ENCODE data around the gene HID1. TPM values are rescaled to one million over a fixed set of nuclear protein-coding genes. Genes with fewer than 3 reads are reported as not detected.

The HID1 gene
- total and polyA plus RNA-seq, 9 of the 15 experiments (the other 6 are each of a cell fraction or from before 2014, with no cell fraction given), result 0.14 to 2.1 (median 0.54) TPM; not detected in 2

DNA sequence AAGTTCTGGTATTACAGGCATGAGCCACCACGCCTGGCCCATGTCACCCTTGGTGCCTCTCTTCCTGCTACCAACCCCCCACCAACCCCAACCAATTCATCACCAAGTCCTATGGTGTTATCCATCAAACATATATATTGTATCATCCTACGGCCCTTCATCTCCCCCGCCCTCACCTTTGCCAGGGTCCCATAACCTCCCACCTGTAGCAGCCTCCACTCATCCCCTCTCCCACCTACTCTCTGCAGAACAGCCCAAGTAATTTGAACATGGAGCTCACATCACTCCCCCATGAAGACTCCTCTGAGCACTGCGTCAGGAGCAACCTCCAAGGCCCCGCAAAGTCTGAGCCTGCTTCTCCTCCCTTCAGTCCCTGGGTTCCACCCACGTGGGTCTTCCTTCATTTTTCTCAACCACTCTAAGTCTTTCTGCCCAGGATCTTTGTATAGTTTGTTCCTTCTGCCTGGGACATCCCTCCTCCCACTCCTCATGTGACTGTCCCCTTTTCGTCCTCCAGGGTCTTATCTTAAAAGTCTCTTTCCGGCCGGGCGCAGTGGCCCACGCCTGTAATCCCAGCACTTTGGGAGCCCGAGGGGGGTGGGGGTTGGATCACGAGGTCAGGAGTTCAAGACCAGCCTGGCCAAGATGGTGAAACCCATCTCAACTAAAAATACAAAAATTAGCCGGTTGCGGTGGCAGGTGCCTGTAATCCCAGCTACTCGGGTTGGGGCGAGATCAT is 7.0 kb upstream of the HID1 start (continued):
- no peak for TF ChIP-seq SRF (CRISPR knock-in tag; IDR thresholded peaks at IDR 0.05)
- peak; percentile 27 for TF ChIP-seq PRDM10 (IDR thresholded peaks at IDR 0.05; ENCODE audit: partially characterized antibody)
- TF ChIP-seq ZC3H4 (CRISPR knock-in tag; IDR thresholded peaks at IDR 0.05; ENCODE audit: borderline replicate concordance), result no peak
- TF ChIP-seq, protein P1, sequence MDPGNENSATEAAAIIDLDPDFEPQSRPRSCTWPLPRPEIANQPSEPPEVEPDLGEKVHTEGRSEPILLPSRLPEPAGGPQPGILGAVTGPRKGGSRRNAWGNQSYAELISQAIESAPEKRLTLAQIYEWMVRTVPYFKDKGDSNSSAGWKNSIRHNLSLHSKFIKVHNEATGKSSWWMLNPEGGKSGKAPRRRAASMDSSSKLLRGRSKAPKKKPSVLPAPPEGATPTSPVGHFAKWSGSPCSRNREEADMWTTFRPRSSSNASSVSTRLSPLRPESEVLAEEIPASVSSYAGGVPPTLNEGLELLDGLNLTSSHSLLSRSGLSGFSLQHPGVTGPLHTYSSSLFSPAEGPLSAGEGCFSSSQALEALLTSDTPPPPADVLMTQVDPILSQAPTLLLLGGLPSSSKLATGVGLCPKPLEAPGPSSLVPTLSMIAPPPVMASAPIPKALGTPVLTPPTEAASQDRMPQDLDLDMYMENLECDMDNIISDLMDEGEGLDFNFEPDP (CRISPR knock-in tag; IDR thresholded peaks at IDR 0.05), result no peak
- TF ChIP-seq ZNF507 (tag; conservative IDR thresholded peaks at IDR 0.05), result no peak
- TF ChIP-seq TCFL5 (CRISPR knock-in tag; conservative IDR thresholded peaks at IDR 0.05), result no peak
- no peak for TF ChIP-seq MBD2 (IDR thresholded peaks at IDR 0.05; ENCODE audit: borderline replicate concordance, low read depth)
- no peak for TF ChIP-seq NFE2 (IDR thresholded peaks at IDR 0.05; ENCODE audit: low read depth)
- no peak for TF ChIP-seq BMI1 (IDR thresholded peaks at IDR 0.05; ENCODE audit: low read length)
- TF ChIP-seq FOXJ3 (CRISPR knock-in tag; IDR thresholded peaks at IDR 0.05), result no peak
- TF ChIP-seq MAFK (IDR thresholded peaks at IDR 0.05; ENCODE audit: low read length), result no peak
- no peak for TF ChIP-seq ZNF239 (CRISPR knock-in tag; IDR thresholded peaks at IDR 0.05)
- TF ChIP-seq, protein P2, sequence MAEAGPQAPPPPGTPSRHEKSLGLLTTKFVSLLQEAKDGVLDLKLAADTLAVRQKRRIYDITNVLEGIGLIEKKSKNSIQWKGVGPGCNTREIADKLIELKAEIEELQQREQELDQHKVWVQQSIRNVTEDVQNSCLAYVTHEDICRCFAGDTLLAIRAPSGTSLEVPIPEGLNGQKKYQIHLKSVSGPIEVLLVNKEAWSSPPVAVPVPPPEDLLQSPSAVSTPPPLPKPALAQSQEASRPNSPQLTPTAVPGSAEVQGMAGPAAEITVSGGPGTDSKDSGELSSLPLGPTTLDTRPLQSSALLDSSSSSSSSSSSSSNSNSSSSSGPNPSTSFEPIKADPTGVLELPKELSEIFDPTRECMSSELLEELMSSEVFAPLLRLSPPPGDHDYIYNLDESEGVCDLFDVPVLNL (CRISPR knock-in tag; IDR thresholded peaks at IDR 0.05; ENCODE audit: low read depth), result no peak
- no peak for TF ChIP-seq CHD1 (IDR thresholded peaks at IDR 0.05; ENCODE audit: low read length)
- no peak for TF ChIP-seq YBX1 (IDR thresholded peaks at IDR 0.05)
- TF ChIP-seq CBX8 (IDR thresholded peaks at IDR 0.05; ENCODE audit: borderline replicate concordance, extremely low read depth, low read depth, low read length, poor library complexity, severe bottlenecking), result no peak
- TF ChIP-seq ATF6 (CRISPR knock-in tag; IDR thresholded peaks at IDR 0.05), result no peak
- no peak for TF ChIP-seq SREBF2 (CRISPR knock-in tag; IDR thresholded peaks at IDR 0.05)
- TF ChIP-seq TEAD2 (tag; IDR thresholded peaks at IDR 0.05), result no peak
